ENCODE data around the gene LHFPL2. TPM values are rescaled to one million over a fixed set of nuclear protein-coding genes. Genes with fewer than 3 reads are reported as not detected.

The LHFPL2 gene
- total RNA-seq, 1 experiment from 2014 or later: 4.8 TPM

- H3K9me2 ChIP-seq (replicated peaks; ENCODE audit: insufficient read depth, low read length): no peaks in the 10 kb centered on the region
Measured at GRCh38 chr5:78661044-78661443, 12.5 kb upstream of the LHFPL2 start.

GRCh38 chr5:78660401-78660800, 11.8 kb upstream of the LHFPL2 start:
- H3K36me3 ChIP-seq (ENCODE audit: insufficient read depth, low read length): no peaks in the 10 kb centered on the region

More at GRCh38 chr5:78661044-78661443, 12.5 kb upstream of the LHFPL2 start:
- Histone ChIP-seq H3K4me3 (ENCODE audit: low read length) (no peak overlapping the region), H3K9me3 (ENCODE audit: low read length) (no peaks in the 10 kb centered on the region), H3K27me3 (ENCODE audit: low read length) (no peaks in the 10 kb centered on the region), H3K9ac (ENCODE audit: low read length) (no peak overlapping the region), H2AFZ (ENCODE audit: low read length) (no peak overlapping the region), H3K36me3 (ENCODE audit: insufficient read depth, low read length) (no peaks in the 10 kb centered on the region), H3K27ac (ENCODE audit: low read length) (no peak overlapping the region), H3K4me1 (ENCODE audit: low read length) (no peaks in the 10 kb centered on the region), H4K20me1 (ENCODE audit: insufficient read depth, low read depth, low read length) (no peaks in the 10 kb centered on the region), H3K4me2 (ENCODE audit: low read depth, low read length, poor library complexity, severe bottlenecking) (no peak overlapping the region), H3K79me2 (ENCODE audit: low read length) (no peaks in the 10 kb centered on the region)
- DNase-seq: no peak

DNA sequence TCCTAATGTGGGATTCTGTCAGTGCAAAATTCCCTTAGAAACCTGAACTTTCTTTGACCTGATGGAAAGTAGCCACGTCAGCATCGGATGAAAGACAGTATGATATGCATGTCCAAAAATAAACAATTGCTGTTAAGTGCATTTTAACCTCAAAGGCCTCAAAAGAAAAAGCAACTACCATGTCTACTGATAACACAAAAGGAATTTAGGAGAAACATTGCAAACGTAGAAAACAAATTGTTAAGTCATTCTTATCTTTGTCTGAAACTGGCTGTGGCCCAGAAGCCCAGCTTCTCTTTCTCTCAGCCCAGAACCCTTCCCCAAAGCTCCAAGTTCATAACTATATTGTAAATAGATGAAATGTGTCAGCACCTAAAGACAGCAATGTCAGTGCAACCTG, 11.1 kb upstream of the LHFPL2 start:
- no peak overlapping the region for H3K27ac ChIP-seq (ENCODE audit: low read length)
- H2AFZ ChIP-seq (ENCODE audit: low read length): no peak overlapping the region
- H3K79me2 ChIP-seq (ENCODE audit: low read length): no peaks in the 10 kb centered on the region
- H3K4me3 ChIP-seq (ENCODE audit: low read length): no peak overlapping the region
- DNase-seq: no peak
- H3K9me3 ChIP-seq (ENCODE audit: low read length): no peaks in the 10 kb centered on the region
- H3K36me3 ChIP-seq (ENCODE audit: insufficient read depth, low read length): no peaks in the 10 kb centered on the region
- H4K20me1 ChIP-seq (ENCODE audit: insufficient read depth, low read depth, low read length): no peaks in the 10 kb centered on the region
- H3K4me2 ChIP-seq (ENCODE audit: low read depth, low read length, poor library complexity, severe bottlenecking): no peak overlapping the region
- H3K9me2 ChIP-seq (replicated peaks; ENCODE audit: insufficient read depth, low read length): no peaks in the 10 kb centered on the region
- no peaks in the 10 kb centered on the region for H3K4me1 ChIP-seq (ENCODE audit: low read length)
- no peak overlapping the region for H3K9ac ChIP-seq (ENCODE audit: low read length)
- no peaks in the 10 kb centered on the region for H3K27me3 ChIP-seq (ENCODE audit: low read length)

More at GRCh38 chr5:78660401-78660800, 11.8 kb upstream of the LHFPL2 start:
- no peaks in the 10 kb centered on the region for H3K4me1 ChIP-seq (ENCODE audit: low read length)
- no peak overlapping the region for H3K9ac ChIP-seq (ENCODE audit: low read length)
- H3K79me2 ChIP-seq (ENCODE audit: low read length): no peaks in the 10 kb centered on the region
- H2AFZ ChIP-seq (ENCODE audit: low read length): no peak overlapping the region
- H3K9me3 ChIP-seq (ENCODE audit: low read length): no peaks in the 10 kb centered on the region
- no peak overlapping the region for H3K4me2 ChIP-seq (ENCODE audit: low read depth, low read length, poor library complexity, severe bottlenecking)
- DNase-seq: no peak
- no peak overlapping the region for H3K4me3 ChIP-seq (ENCODE audit: low read length)
- H3K9me2 ChIP-seq (replicated peaks; ENCODE audit: insufficient read depth, low read length): no peaks in the 10 kb centered on the region
- no peaks in the 10 kb centered on the region for H4K20me1 ChIP-seq (ENCODE audit: insufficient read depth, low read depth, low read length)
- no peak overlapping the region for H3K27ac ChIP-seq (ENCODE audit: low read length)
- no peaks in the 10 kb centered on the region for H3K27me3 ChIP-seq (ENCODE audit: low read length)

- Histone ChIP-seq H3K4me3 (ENCODE audit: low read length) (no peak overlapping the region), H3K36me3 (ENCODE audit: insufficient read depth, low read length) (no peaks in the 10 kb centered on the region), H3K9me3 (ENCODE audit: low read length) (no peaks in the 10 kb centered on the region), H4K20me1 (ENCODE audit: insufficient read depth, low read depth, low read length) (no peaks in the 10 kb centered on the region), H3K4me2 (ENCODE audit: low read depth, low read length, poor library complexity, severe bottlenecking) (no peak overlapping the region), H3K27ac (ENCODE audit: low read length) (no peak overlapping the region), H3K9ac (ENCODE audit: low read length) (no peak overlapping the region), H3K27me3 (ENCODE audit: low read length) (no peaks in the 10 kb centered on the region), H2AFZ (ENCODE audit: low read length) (no peak overlapping the region), H3K4me1 (ENCODE audit: low read length) (no peaks in the 10 kb centered on the region), H3K79me2 (ENCODE audit: low read length) (no peaks in the 10 kb centered on the region), H3K9me2 (replicated peaks; ENCODE audit: insufficient read depth, low read length) (no peaks in the 10 kb centered on the region)
- DNase-seq: no peak
Measured at GRCh38 chr5:78659114-78659513, 10.5 kb upstream of the LHFPL2 start.

DNA sequence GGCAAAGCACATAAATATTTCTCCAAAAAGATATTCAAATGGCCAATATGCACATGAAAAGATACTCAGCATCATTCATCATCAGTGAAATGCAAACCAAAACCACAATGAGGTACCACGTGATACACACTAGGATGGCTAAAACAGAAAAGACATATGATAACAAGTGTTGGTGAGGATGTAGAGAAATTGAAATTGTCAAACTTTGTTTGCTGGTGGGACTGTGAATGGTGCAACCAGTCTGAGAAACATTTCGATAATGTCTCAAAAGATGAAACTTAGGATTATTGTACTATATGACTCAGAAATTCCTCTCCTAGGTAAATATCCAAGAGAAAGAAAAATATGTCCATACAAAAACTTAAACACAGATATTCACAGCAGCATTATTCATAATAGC, 8.6 kb upstream of the LHFPL2 start:
- H2AFZ ChIP-seq (ENCODE audit: low read length): no peak overlapping the region
- no peak overlapping the region for H3K9ac ChIP-seq (ENCODE audit: low read length)
- no peak overlapping the region for H3K4me3 ChIP-seq (ENCODE audit: low read length)
- no peaks in the 10 kb centered on the region for H3K9me3 ChIP-seq (ENCODE audit: low read length)
- H3K4me1 ChIP-seq (ENCODE audit: low read length): no peaks in the 10 kb centered on the region
- no peaks in the 10 kb centered on the region for H3K36me3 ChIP-seq (ENCODE audit: insufficient read depth, low read length)
- no peaks in the 10 kb centered on the region for H4K20me1 ChIP-seq (ENCODE audit: insufficient read depth, low read depth, low read length)
- DNase-seq: peak; percentile 20
- no peaks in the 10 kb centered on the region for H3K9me2 ChIP-seq (replicated peaks; ENCODE audit: insufficient read depth, low read length)
- H3K27ac ChIP-seq (ENCODE audit: low read length): no peak overlapping the region
- no peak overlapping the region for H3K4me2 ChIP-seq (ENCODE audit: low read depth, low read length, poor library complexity, severe bottlenecking)
- H3K79me2 ChIP-seq (ENCODE audit: low read length): no peaks in the 10 kb centered on the region
- no peaks in the 10 kb centered on the region for H3K27me3 ChIP-seq (ENCODE audit: low read length)

DNA sequence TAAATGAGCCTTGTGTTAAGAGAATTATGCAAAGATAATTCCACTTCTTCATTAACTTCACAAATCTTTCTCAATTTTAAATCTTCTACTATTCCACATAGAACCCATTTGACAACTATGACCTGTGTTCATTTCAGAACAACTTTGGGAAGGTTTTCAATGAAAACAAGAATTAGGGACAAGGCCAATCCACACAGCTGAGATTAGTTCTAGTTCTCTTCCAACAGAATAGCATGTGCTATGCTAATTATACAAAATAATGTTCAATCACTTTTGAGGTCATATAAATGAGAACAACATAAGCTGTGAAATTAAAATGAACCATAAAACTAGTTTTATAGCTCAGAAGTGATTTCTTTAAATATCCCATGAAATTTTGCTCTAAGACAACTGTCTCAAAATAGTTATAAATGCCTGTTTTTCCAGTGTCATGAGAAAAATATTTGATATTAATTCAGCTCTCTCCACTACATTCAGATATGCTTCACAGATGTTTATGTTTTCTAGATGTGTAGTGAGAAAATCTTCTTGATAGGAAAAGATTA, 7.2 kb upstream of the LHFPL2 start:
- H3K27ac ChIP-seq (ENCODE audit: low read length): no peak overlapping the region

DNA sequence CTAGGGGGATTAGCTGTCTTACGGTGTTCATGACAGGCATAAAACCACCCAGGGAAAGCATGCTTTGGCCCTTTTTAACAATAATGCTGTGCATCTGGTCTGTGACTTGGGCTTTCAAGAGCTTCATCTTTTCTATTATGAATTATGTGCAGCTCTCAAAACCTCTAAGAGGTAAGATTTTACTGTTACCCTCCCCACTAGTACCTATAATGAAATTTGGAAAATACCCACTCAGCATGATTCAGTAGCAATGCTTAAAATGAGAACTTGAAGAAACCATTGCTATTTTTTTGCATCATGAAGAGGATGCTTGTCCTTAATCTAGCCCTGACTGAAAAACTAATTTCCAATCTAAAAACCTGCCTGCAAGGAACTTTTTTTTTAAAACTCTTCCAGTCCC, 5.8 kb upstream of the LHFPL2 start:
- H3K27ac ChIP-seq (ENCODE audit: low read length): no peak overlapping the region
- no peak overlapping the region for H3K4me3 ChIP-seq (ENCODE audit: low read length)
- no peaks in the 10 kb centered on the region for H3K4me1 ChIP-seq (ENCODE audit: low read length)
- H3K9ac ChIP-seq (ENCODE audit: low read length): no peak overlapping the region
- no peaks in the 10 kb centered on the region for H3K9me2 ChIP-seq (replicated peaks; ENCODE audit: insufficient read depth, low read length)
- peak; percentile 33 for DNase-seq
- H3K36me3 ChIP-seq (ENCODE audit: insufficient read depth, low read length): no peaks in the 10 kb centered on the region
- H3K9me3 ChIP-seq (ENCODE audit: low read length): no peaks in the 10 kb centered on the region
- H2AFZ ChIP-seq (ENCODE audit: low read length): no peak overlapping the region
- no peak overlapping the region for H3K4me2 ChIP-seq (ENCODE audit: low read depth, low read length, poor library complexity, severe bottlenecking)
- H3K27me3 ChIP-seq (ENCODE audit: low read length): no peaks in the 10 kb centered on the region
- H3K79me2 ChIP-seq (ENCODE audit: low read length): no peaks in the 10 kb centered on the region
- no peaks in the 10 kb centered on the region for H4K20me1 ChIP-seq (ENCODE audit: insufficient read depth, low read depth, low read length)

More for the DNA sequence above, 7.2 kb upstream of the LHFPL2 start:
- no peaks in the 10 kb centered on the region for H3K27me3 ChIP-seq (ENCODE audit: low read length)
- H3K79me2 ChIP-seq (ENCODE audit: low read length): no peaks in the 10 kb centered on the region
- no peak for DNase-seq
- no peak overlapping the region for H2AFZ ChIP-seq (ENCODE audit: low read length)
- no peaks in the 10 kb centered on the region for H3K9me2 ChIP-seq (replicated peaks; ENCODE audit: insufficient read depth, low read length)
- no peak overlapping the region for H3K4me2 ChIP-seq (ENCODE audit: low read depth, low read length, poor library complexity, severe bottlenecking)
- H3K36me3 ChIP-seq (ENCODE audit: insufficient read depth, low read length): no peaks in the 10 kb centered on the region
- no peak overlapping the region for H3K4me3 ChIP-seq (ENCODE audit: low read length)
- H3K9me3 ChIP-seq (ENCODE audit: low read length): no peaks in the 10 kb centered on the region
- no peak overlapping the region for H3K9ac ChIP-seq (ENCODE audit: low read length)
- H3K4me1 ChIP-seq (ENCODE audit: low read length): no peaks in the 10 kb centered on the region
- no peaks in the 10 kb centered on the region for H4K20me1 ChIP-seq (ENCODE audit: insufficient read depth, low read depth, low read length)

DNA sequence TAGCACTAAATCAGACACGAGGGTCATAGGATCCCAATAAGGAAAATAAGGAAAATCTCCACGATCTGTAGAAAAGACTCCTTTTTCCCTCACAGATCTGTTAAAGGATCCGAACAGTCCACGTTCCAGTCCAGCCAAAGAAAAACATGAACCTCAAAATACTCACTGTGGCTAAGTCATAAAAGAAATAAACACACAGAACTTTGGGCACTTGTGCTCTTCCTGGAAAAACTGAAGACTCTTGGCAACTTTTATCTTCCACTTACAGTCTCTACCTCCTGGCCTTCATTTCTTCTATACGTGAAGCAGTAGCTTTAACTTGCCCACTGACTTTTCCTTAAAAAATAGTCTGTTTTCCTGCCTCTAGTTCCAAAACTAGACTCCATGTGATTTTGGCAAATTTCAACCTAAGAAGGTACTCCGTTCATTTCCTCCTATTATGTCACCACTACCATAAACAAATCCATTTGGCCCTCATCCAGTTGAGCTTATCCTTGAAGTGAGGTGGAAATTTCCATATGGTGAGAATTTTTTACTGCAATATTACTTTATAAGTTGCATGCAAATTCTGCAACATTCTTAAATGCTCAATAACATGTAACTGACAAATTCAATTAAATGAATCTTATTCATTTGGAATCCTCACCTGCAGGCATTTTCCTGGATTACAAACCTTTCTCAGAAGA, 5.3 kb upstream of the LHFPL2 start:
- DNase-seq: peak; percentile 21
- Histone ChIP-seq H3K9me2 (replicated peaks; ENCODE audit: insufficient read depth, low read length) (no peaks in the 10 kb centered on the region), H3K27ac (ENCODE audit: low read length) (no peak overlapping the region), H2AFZ (ENCODE audit: low read length) (no peak overlapping the region), H3K4me2 (ENCODE audit: low read depth, low read length, poor library complexity, severe bottlenecking) (no peak overlapping the region), H3K9me3 (ENCODE audit: low read length) (no peaks in the 10 kb centered on the region), H3K36me3 (ENCODE audit: insufficient read depth, low read length) (no peaks in the 10 kb centered on the region), H3K4me1 (ENCODE audit: low read length) (no peaks in the 10 kb centered on the region), H3K79me2 (ENCODE audit: low read length) (no peaks in the 10 kb centered on the region), H3K4me3 (ENCODE audit: low read length) (no peak overlapping the region), H3K27me3 (ENCODE audit: low read length) (no peaks in the 10 kb centered on the region), H3K9ac (ENCODE audit: low read length) (no peak overlapping the region), H4K20me1 (ENCODE audit: insufficient read depth, low read depth, low read length) (no peaks in the 10 kb centered on the region)
